GM21447 (cell line): Measurements from ENCODE around the gene OFD1.

Experiments used
- ATAC-seq: cut with Tn5 transposase; IDR thresholded peaks from one replicate; pipeline ENCODE4 v1.9.1; 2021; ENCODE audit not compliant: unreplicated experiment

Gene OFD1, protein sequence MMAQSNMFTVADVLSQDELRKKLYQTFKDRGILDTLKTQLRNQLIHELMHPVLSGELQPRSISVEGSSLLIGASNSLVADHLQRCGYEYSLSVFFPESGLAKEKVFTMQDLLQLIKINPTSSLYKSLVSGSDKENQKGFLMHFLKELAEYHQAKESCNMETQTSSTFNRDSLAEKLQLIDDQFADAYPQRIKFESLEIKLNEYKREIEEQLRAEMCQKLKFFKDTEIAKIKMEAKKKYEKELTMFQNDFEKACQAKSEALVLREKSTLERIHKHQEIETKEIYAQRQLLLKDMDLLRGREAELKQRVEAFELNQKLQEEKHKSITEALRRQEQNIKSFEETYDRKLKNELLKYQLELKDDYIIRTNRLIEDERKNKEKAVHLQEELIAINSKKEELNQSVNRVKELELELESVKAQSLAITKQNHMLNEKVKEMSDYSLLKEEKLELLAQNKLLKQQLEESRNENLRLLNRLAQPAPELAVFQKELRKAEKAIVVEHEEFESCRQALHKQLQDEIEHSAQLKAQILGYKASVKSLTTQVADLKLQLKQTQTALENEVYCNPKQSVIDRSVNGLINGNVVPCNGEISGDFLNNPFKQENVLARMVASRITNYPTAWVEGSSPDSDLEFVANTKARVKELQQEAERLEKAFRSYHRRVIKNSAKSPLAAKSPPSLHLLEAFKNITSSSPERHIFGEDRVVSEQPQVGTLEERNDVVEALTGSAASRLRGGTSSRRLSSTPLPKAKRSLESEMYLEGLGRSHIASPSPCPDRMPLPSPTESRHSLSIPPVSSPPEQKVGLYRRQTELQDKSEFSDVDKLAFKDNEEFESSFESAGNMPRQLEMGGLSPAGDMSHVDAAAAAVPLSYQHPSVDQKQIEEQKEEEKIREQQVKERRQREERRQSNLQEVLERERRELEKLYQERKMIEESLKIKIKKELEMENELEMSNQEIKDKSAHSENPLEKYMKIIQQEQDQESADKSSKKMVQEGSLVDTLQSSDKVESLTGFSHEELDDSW

DNA sequence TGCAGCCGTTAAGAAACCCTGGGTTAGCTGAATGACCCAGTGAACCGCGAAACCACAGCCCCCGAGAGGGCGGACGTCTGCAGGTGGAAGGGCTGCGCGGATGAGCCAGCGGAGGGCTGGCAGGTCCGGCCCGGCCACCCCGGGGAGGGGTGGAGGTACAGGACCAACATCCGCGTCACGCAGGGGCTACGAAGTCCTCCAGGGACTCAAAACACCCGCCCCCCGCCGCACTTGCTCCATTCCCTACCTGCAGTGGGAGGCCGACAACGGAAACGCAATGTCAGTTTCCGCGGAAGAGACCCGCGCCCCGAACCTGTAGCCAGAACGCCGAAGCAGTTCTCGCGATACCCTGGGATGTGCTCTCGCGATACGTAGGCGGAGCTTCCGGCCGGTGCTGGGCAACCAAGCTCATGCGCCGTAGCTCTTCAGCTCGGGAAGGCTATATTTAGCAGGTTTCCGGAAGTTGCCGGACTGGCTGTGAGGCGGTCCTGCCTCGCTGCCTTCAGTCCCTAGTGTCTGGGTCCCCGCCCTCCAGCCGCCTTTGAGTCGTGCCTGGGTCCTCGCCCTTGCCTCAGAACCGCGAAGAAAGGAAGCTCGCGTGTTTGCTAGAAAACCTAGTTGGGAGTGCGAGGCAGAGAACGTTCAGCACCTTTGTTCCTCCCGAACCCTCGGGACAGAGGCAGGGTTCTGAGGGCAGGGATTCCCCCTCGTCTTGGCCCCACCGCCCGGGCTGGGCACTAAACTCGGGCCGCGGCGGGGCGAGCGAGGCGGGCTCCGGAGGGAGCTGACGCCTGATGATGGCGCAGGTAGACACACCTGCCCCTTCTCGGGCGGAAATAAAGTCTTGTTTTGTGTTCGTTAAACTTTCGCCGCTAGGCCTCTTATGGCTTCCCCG, at the start of gene OFD1, which contains the start of gene TRAPPC2:
Gene OFD1 (plus strand): TSS at position 471 of the 895 bp plus-strand sequence. CDS start 324 bp downstream, at position 795.
Gene TRAPPC2 (minus strand): TSS at position 343 of the 895 bp plus-strand sequence. CDS start 14,657 bp downstream, outside the sequence.
- ATAC-seq: peak; percentile 85

GRCh38 chrX:13685126-13685763, 49.3 kb upstream of the OFD1 start:
- ATAC-seq: no peak

DNA sequence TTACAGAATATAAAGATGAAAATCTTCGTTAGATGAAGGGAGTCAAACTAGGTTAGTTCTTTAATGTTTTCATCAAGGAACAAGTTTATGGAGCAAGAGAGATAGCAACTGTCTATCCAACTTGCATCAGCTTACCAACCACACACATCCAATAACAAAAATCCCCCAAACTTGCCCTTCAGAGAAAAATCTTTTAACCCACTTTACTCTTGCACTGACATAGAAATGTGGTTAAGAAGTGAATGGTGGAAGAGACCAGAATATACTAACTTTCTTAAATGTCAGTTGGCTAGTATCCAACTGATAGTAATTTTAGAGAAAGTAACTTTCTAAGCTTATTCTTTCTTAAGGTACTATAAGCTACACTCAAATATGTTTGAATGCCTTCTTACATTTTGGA, 47.3 kb upstream of the OFD1 start:
- no peak for ATAC-seq

DNA sequence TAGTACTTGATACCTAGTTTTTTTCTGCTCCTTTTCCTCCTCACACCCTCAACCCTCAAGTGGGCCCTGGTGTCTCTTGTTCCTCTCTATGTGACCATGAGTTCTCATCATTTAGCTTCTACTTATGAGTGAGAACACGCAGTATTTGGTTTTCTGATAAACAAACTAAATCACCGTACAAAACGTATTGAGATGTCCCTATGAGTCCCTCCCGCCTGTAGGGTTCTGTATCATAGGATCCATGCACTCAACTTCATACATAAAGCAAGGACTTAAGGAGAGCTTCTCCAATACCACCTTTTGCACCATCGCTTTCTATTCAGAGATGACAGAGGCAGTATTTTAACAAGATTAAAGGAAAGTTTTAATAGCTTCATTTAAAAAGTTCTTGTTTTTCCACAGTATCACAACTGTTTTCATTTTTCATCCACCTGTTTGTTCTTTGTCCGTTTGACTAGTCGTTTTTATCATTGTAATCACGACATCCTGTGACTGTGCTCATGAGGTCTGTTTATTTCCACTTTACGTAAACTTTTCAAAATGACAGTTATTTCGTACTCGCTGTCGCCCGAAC, 46.1 kb upstream of the OFD1 start:
- ATAC-seq: no peak

GRCh38 chrX:13688958-13689740, 45.4 kb upstream of the OFD1 start, which contains the start of gene RAB9A:
RAB9A (plus strand) TSS chrX:13689128; CDS start chrX:13708747, 19,619 bp downstream.
- peak; percentile 68 for ATAC-seq

DNA sequence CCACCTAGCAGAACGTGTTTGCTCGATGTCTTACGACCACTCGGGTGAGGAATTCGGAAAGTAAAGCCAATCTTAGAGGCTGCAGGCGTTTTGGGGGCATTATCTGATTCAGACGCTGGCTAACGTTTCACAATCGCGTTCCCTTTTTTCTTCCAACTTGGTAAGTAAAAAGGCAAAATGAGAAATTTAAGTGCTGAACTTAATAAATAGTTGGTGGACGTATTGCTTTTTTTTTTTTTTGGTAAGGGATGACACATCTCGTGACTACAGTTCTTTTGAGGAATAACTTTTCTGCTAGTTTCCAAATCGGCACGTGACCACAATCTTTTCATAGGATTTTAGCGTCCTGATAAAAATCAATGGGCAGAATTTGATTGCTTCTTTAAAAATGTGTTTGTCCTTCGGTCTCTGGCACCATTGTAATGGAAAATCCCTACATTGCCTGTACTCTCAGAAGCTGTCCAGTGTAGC, 44.8 kb upstream of the OFD1 start:
- ATAC-seq: no peak

DNA sequence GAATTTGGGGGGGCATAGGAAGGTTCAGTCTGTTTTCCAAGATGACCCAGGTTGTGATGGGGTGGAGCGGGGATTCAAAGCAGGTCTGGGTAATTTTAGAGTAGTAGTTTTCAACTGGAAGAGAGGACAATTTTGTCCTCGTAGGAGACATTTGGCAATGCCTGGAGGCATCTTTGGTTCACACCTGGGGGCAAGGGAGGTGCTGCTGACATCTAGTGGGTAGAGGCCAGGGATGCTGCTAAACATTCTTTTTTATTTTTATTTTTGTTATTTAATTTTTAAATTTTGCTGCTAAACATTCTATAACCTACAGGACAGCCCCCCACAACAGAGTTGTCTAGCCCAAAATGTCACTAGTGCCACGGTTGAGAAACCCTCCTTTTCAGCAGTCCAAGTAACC, 43.7 kb upstream of the OFD1 start:
- ATAC-seq: no peak

GRCh38 chrX:13691841-13692371, 42.6 kb upstream of the OFD1 start:
- ATAC-seq: no peak

- ATAC-seq: no peak
Observed at GRCh38 chrX:13692771-13693231, 41.7 kb upstream of the OFD1 start.

- ATAC-seq: no peak
Observed at GRCh38 chrX:13693341-13693961, 41.1 kb upstream of the OFD1 start.

- ATAC-seq: no peak
Observed at GRCh38 chrX:13694359-13694758, 40.2 kb upstream of the OFD1 start.

GRCh38 chrX:13694983-13695382, 39.6 kb upstream of the OFD1 start:
- ATAC-seq: no peak

DNA sequence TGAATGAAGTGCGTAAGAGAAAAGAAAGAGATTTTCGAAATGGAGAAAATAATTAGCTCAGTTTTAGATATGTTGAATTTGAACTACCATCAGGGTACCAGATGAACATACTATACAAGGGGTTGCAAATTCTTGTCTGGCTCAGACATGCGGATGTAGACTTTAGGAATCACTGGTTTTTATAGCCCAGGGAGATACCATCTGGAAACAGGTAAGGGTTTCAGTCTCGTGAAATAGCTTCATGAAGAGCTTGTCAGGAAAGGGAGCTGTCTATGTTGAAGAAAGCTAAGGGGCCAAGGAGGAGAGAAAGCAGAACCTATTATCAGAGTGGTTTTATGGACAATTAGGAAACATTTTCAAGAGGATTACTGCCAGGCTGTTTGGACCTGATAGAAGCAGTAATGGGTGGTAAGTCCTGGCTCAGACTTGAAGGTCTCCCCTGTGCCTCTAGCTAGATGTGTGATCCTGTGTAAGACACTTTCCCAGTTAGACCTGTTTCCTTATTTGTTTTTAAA, 38.9 kb upstream of the OFD1 start:
- ATAC-seq: no peak

DNA sequence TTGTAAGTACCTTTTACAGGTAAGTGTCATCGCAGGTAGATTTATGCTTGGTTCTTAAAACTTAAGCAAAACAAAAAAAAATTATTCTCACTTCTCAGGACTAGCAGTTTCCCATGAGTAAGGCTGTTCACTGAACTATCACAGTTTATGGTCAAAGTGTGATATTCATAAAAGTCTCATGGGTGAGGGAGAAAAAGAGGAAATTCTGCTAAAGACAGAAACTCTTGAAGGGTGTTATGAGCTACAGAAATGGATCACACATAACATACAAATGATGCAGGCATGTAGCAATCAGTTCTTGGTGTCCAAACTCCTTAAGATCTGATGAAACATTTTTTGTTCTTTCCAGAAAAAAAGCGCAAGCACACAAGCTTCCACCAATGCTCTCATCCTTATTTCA, 37.1 kb upstream of the OFD1 start:
- ATAC-seq: peak; percentile 67

DNA sequence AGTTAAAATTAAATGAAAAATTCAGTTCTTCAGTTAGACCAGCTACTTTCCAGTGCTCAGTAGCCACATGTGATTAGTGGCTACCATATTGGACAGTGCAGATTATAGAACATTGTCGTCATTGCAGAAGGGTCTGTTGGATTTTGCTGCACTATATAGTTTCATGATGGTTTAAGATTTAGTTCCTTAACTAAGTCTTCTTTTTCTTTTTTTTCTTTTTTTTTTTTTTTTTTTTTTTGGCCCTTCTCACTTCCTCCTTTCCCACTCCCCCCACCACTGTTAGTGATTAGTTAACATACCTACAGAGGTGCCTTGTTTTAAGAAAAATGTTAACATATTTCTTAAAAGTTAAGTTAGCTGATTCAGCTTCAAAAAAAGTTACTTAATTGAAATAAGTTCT, 36.6 kb upstream of the OFD1 start:
- no peak for ATAC-seq

DNA sequence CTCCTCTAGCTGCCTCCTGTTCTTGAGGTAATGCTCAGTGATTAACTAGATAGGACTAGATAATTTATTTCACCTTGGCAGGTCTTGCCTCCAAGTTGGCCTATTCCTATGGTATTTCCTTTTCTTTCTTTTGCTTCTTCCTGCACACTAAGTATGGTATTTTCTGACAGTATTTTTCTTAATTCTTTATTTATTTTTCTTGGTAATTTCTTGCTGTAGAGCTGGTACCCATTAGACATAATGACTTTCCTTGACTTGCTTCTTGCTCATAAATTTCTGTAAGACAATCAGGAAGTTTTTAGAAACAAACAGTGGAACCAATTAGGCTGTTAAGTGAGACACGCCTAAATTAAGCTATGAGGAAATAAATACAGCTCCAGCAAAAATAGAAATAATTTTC, 36.1 kb upstream of the OFD1 start:
- ATAC-seq: no peak

DNA sequence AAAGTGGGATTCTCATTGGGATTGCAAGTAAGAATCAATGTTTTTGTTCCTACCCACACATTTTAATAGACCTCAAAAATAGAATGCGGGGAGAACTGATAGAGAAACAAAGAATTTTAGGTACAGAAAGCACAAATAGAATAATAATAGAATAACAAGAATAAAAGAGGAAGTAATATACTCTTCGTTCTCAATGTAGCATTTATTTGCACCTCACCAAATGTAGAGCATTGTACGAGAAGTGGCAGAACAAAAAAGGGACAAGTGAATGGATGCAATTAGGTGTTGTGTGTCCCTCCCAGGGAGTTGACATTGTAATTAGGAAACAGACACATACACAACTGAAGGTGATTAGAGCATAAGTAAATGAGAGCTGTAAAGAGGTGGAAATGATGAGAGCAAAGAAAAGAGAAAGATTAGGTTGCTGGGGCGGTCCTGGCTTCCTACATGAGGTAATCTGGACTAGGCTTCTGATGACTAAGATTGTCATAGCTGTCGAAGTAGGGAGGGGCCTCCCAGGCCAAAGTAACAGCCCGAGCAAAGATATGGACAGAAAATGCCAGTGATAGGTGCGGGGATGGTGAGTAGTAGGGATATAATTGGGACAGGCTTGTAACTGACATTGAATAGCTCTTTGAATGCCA, 35.2 kb upstream of the OFD1 start:
- no peak for ATAC-seq
